DND-41 (cell line): ENCODE results near the gene MESD.

Experiments
- ATAC-seq: fragments of 200-7000 bp; cut with Tn5 transposase; 3 replicates; pipeline ENCODE4 v1.9.1; 2021; ENCODE audit warnings: low read depth; ENCODE audit not compliant: insufficient read depth
- DNase-seq: peaks from one replicate; pipeline ENCODE4 v3.0.0-alpha.2; 2020
- H2AFZ ChIP-seq: 2 replicates; pipeline ENCODE4 v1.6.0; 2012; ENCODE audit warnings: low read depth, low read length
- H3K27ac ChIP-seq: 2 replicates; pipeline ENCODE4 v1.5.1; 2012; ENCODE audit warnings: low read length, inconsistent platforms
- H3K27me3 ChIP-seq: fragments of 200-600 bp; sonication (generic); 2 replicates; pipeline ENCODE4 v1.6.0; 2012; ENCODE audit warnings: low read length, mild to moderate bottlenecking, inconsistent platforms; ENCODE audit not compliant: insufficient read depth, poor library complexity
- H3K36me3 ChIP-seq: 2 replicates; pipeline ENCODE4 v1.5.1; 2012; ENCODE audit warnings: low read length, inconsistent platforms; ENCODE audit not compliant: insufficient read depth
- H3K4me1 ChIP-seq: 2 replicates; pipeline ENCODE4 v1.5.1; 2012; ENCODE audit warnings: mild to moderate bottlenecking, low read length; ENCODE audit not compliant: insufficient read depth
- H3K4me2 ChIP-seq: 2 replicates; pipeline ENCODE4 v1.6.0; 2012; ENCODE audit warnings: mild to moderate bottlenecking, moderate library complexity, low read length, inconsistent platforms; ENCODE audit not compliant: insufficient read depth
- H3K4me3 ChIP-seq, 2 experiments: fragments of 200-600 bp in 1 of 2; shearing (Covaris generic) in 1 of 2; 2 replicates each; pipeline ENCODE4 v1.5.1; 2012 to 2016; ENCODE audit warnings: inconsistent platforms in 2 of 2, low read length in 2 of 2, mild to moderate bottlenecking in 2 of 2, low read depth in 1 of 2, moderate library complexity in 1 of 2
- H3K79me2 ChIP-seq: 2 replicates; pipeline ENCODE4 v1.6.0; 2012; ENCODE audit warnings: low read length, inconsistent platforms; ENCODE audit not compliant: insufficient read depth
- H3K9ac ChIP-seq: 2 replicates; pipeline ENCODE4 v1.6.0; 2012; ENCODE audit warnings: low read depth, mild to moderate bottlenecking, inconsistent platforms, low read length, moderate library complexity
- H3K9me3 ChIP-seq: 2 replicates; pipeline ENCODE4 v1.5.1; 2012; ENCODE audit warnings: low read length, moderate library complexity, mild to moderate bottlenecking, inconsistent platforms; ENCODE audit not compliant: insufficient read depth, severe bottlenecking
- H4K20me1 ChIP-seq: 2 replicates; pipeline ENCODE4 v1.6.0; 2012; ENCODE audit warnings: low read length; ENCODE audit not compliant: insufficient read depth
- EZH2 ChIP-seq: IDR thresholded peaks from 3 replicates; pipeline ENCODE4 v1.6.1; 2012; ENCODE audit warnings: borderline replicate concordance, low read depth, mild to moderate bottlenecking, moderate library complexity, low read length, inconsistent platforms; ENCODE audit not compliant: severe bottlenecking
- TF ChIP-seq, protein P1 (sequence below): IDR thresholded peaks from 2 replicates; pipeline ENCODE4 v1.5.1; 2012; ENCODE audit warnings: borderline replicate concordance, low read length, moderate library complexity, mild to moderate bottlenecking; ENCODE audit not compliant: poor library complexity, severe bottlenecking; ENCODE audit errors: extremely low read depth

The MESD gene

DNA sequence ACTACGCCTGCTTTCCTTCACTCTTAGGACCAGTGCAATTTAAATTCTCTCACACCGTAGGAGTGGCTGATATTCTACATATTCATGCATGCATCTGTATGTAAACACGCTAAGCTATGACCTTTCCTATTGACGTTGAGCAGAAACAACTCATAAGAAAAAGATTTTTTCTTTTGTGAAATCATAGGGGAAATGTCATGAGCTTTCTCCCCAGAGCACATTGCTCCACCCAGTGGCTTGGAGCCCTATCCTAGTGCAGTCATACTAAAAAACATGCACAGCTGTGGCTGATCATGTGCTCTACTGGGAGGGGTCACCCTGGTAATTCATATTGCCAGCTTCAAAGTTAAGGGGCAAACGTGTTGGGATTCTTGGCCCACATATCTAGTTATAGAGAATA lies 1.8 kb upstream of the MESD start:
- Histone ChIP-seq H3K9ac (no peak overlapping the region), H2AFZ (no peak overlapping the region)

DNA sequence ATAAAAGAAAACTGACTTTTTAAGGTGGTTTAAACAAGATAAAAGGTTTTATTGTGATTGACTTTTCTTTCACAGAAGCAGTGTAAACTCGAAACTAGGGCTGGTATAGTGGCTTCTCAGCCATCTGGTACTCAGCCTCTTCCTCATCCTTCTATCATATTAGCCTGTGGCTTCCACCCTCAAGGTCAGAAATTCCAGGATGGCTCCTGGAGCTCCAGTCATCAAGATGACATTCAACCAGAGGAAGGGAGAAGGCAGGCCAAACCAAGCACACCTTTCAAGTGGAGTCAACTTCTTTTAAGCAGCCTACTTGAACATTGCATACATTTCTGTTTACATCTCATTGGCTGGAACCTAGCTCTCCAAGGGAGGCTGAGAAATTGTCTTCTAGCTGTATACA lies 1.3 kb upstream of the MESD start:
- Histone ChIP-seq H3K4me1 (peaks cover 41% of the 10 kb centered on the region), H3K36me3 (peaks cover 8% of the 10 kb centered on the region; the same call in 1 of the 2 replicates), H3K79me2 (peaks cover 36% of the 10 kb centered on the region), H3K9ac (no peak overlapping the region), H4K20me1 (peaks cover 11% of the 10 kb centered on the region; the same call in 1 of the 2 replicates), H3K27me3 (no peaks in the 10 kb centered on the region), H3K9me3 (no peaks in the 10 kb centered on the region), H2AFZ (no peak overlapping the region; the same call in 1 of the 2 replicates), H3K4me2 (peak overlapping the region; percentile 93; the same call in 1 of the 2 replicates), H3K4me3 (no peak overlapping the region), H3K27ac (no peak overlapping the region)
- TF ChIP-seq, protein P1, sequence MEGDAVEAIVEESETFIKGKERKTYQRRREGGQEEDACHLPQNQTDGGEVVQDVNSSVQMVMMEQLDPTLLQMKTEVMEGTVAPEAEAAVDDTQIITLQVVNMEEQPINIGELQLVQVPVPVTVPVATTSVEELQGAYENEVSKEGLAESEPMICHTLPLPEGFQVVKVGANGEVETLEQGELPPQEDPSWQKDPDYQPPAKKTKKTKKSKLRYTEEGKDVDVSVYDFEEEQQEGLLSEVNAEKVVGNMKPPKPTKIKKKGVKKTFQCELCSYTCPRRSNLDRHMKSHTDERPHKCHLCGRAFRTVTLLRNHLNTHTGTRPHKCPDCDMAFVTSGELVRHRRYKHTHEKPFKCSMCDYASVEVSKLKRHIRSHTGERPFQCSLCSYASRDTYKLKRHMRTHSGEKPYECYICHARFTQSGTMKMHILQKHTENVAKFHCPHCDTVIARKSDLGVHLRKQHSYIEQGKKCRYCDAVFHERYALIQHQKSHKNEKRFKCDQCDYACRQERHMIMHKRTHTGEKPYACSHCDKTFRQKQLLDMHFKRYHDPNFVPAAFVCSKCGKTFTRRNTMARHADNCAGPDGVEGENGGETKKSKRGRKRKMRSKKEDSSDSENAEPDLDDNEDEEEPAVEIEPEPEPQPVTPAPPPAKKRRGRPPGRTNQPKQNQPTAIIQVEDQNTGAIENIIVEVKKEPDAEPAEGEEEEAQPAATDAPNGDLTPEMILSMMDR: no peak
- TF ChIP-seq EZH2: no peak
- DNase-seq (no peak), ATAC-seq (no peak)

More for the DNA sequence above, 1.8 kb upstream of the MESD start:
- TF ChIP-seq, protein P1: peak; percentile 7
- TF ChIP-seq EZH2: no peak
- ATAC-seq: no peak
- peaks cover 41% of the 10 kb centered on the region for H3K4me1 ChIP-seq
- peak; percentile 18 for DNase-seq
- H3K79me2 ChIP-seq: peaks cover 31% of the 10 kb centered on the region
- H3K27me3 ChIP-seq: no peaks in the 10 kb centered on the region
- peaks cover 8% of the 10 kb centered on the region; the same call in 1 of the 2 replicates for H3K36me3 ChIP-seq
- no peak overlapping the region for H3K4me3 ChIP-seq
- H3K9me3 ChIP-seq: no peaks in the 10 kb centered on the region
- peaks cover 11% of the 10 kb centered on the region; the same call in 1 of the 2 replicates for H4K20me1 ChIP-seq
- H3K4me2 ChIP-seq: no peak overlapping the region
- no peak overlapping the region for H3K27ac ChIP-seq

DNA sequence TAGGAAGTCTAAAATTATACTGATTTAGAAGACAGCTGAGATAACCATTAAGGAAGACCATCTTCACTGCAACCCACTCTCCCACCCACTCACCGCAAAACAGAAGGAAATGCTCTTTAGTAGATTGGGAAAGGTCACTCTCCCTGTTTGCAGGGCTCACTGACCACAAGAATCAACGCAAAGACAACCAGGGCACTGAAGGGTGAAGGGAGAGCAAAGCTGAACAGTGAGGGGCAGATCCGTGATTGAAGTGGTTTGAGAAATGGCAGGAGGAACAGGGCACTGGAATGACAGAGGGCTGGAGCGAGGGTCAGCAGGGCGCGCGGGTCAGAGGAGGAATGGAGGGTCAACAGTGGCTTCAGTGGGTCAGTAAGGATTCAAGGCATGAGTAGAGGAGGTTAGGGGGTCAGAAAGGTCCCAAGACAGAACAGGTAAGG lies 520 bp downstream of the MESD start:
- Histone ChIP-seq H3K4me1 (peaks cover 41% of the 10 kb centered on the region), H3K4me3 (peak overlapping the region; percentile 98), H2AFZ (peak overlapping the region; percentile 95), H3K4me2 (peak overlapping the region; percentile 93), H3K27ac (peak overlapping the region; percentile 96), H4K20me1 (peaks cover 21% of the 10 kb centered on the region; the same call in 1 of the 2 replicates), H3K9ac (peak overlapping the region; percentile 86), H3K79me2 (peaks cover 54% of the 10 kb centered on the region), H3K36me3 (peaks cover 8% of the 10 kb centered on the region; the same call in 1 of the 2 replicates), H3K27me3 (no peaks in the 10 kb centered on the region), H3K9me3 (no peaks in the 10 kb centered on the region)
- ATAC-seq (no peak), DNase-seq (no peak)
- TF ChIP-seq, protein P1: no peak
- TF ChIP-seq EZH2: no peak
